HG03469 (cell line): ENCODE data around the gene AFAP1L1.
A peak's percentile ranks its signal among the peaks of the same experiment; 100 is the strongest.

Source experiments
- ATAC-seq: cut with Tn5 transposase; IDR thresholded peaks from one replicate; pipeline ENCODE4 v1.9.1; 2021; ENCODE audit warnings: mild to moderate bottlenecking, moderate library complexity, moderate number of reproducible peaks; ENCODE audit not compliant: unreplicated experiment

AFAP1L1 gene

DNA sequence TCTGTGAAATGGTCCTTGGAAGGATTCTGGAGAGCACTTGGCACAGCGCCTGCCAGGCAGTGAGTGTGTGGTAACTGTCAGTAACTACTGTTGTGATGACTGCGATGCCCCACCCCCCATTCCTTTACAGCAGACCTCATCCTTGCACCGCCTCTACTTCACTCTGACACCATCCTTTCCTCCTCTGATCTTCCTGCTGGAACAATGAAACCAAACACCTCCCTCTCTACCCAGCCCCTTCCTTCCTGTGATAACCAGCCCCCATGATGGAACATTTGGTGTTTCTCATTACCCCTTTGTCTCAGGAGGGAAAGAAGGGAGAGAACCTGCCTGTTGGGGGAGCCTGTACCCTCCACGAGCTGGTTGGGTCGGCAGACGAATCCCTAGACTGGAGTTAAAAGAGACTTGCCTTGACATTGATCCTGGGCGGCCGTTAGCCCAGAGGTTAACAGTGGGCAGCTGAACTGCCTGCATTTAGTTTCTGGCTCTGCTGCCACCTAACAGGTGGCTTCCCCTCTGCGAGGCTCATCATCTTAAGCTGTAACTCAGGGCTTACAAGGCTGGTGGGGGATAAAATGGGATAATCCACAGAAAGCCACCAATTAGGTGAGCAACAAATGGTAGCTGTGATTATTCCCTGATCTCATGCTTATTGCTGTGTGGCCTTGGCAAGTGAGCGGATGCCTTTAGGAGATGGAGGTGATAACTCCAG lies 39.4 kb downstream of the AFAP1L1 start:
- ATAC-seq: no peak

DNA sequence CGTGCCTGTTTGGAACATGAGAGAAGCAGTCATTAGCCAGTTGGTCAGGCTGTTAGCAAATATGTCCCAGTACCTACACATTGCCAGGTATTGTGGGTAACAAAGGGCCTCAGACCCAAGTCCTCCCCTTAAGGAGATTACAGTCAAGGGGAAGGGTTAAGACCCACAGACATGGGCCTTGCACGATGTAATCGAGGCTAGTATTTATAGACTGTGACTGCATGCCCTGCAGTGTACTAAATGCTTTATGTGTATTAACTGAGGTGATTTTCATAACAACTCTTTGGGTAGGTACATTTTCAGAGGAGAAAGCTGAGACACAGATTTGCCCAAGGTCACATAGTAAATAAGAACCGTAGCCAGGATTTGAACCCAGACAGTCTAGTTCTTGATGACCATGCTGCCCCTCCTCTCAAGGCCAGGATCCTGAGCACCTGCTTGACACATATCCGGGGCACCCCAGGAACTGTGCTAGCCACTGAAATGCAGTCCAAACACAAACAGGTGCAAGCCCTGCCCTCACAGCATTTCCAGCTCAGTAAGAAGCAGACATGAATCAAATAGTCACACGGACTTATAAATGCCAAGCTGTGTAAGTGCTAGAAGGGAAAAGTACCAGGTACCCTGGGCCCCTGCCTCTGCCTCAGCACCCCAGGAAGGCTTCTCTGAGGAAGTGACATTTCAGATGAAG lies 41.6 kb downstream of the AFAP1L1 start:
- ATAC-seq: no peak

DNA sequence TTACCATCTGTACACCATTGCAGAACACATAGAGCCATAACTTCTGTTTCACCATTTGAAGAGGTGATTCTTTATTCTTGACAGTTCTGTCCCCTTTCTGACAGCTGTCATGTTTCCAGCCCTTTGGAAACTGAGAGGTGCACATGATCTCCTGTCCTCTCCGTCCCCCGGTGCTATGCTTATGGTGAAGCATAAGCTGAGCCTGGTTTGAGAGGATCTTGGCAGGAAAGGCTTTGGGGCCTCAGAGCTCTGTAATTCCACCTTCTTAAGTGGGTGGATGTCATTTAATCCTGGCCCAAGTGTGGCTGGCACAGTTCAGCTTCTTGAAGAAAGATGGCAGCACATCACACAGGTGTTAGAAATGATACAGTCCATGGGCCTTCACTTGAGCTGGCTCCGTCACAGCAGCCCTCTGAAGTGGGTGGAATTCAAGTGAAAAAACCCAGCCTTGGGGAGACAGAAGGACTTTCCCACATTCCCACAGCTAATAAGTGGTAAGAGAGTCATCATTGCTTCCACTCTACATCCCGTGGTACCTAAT lies 43.0 kb downstream of the AFAP1L1 start:
- ATAC-seq: no peak

DNA sequence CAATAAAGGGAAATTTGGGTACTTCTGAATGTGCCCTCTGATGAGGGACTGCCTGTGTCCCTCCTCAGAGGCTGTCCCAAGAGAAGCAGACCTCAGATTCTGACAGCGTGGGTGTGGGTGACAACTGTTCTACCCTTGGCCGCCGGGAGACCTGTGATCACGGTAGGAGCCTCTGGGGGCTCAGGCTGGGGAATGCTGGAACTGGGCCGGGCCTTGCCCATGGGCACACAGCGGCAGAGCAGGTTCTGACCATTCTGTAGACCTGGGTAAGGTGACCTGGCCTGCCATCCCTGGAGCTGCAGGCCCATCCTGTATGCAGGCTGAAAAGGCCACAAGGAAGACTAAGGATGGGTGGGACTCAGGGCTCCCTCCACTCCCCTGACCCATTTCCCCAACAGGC lies 44.1 kb downstream of the AFAP1L1 start:
- no peak for ATAC-seq

DNA sequence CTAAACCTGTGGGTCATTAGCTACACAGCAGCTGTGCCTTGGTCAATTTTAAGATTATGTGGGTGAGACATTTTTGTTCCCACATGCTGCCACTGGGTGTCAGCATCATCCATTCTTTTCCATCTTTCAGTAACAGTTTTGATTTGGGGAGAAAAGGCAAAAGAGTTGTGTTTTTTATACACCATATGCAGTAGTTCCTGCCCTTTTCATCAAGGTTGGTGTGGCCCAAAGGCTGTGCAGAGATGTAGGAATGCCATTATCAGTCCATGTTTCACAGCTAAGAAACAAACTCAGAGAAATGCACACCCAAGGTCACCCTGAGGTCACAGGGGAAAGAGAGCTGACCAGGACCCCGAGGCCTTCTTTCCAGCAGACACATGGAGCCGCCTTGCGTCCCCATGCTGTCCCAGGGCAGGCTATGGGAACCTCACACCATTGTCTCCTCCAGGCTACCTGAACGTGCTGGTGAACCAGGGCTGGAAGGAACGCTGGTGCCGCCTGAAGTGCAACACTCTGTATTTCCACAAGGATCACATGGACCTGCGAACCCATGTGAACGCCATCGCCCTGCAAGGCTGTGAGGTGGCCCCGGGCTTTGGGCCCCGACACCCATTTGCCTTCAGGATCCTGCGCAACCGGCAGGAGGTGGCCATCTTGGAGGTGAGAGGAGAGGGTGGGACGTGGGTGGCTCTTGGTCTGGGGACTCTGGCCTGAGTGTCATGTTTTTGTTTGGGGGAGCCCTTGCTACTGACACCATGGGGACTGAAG lies 45.8 kb downstream of the AFAP1L1 start:
- ATAC-seq: peak; percentile 56

DNA sequence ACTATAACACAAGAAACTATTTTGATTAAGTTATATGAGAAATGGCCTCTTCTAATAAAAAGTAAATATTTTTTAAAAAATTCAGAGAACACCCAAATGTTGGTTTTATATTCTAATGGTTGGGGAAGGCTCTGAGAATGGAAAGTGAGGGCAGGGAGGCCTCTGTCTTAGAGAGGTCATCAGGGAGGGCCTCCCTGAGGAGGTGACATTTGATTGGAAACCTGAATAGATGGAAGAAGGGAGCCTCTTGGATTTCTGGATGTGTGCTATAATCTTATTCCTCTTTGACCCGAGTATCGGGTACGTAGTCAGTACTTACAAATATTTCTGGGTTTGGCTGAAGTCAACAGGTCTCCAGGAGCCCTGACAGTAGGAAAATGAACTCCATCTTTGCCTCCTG lies 47.5 kb downstream of the AFAP1L1 start:
- no peak for ATAC-seq

DNA sequence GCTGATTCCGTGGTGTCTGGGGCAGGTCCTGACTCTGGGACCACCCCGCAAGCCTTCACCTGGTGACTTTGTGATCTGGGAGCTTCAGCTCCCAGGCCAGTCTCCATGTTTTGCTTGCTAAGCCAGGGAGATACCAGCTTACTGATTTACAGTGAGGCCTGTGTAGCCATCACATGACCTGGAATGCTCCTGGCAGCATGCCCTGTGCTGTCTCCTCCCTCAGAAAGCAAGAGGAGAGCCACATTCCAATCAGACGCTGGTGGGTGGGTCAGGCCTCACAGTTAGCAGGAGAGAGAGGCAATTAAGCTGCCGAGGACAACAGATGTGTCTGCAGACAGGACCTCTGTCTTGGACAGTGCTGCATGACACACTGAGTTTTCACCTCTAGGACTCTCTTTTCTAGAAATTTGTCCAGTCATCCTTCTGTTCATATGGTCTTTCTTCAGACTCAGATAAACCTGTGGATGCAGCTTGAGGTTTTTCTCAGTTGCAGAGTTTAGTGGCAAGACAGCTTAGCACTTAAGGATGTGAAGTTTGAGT lies 49.2 kb downstream of the AFAP1L1 start:
- ATAC-seq: no peak

DNA sequence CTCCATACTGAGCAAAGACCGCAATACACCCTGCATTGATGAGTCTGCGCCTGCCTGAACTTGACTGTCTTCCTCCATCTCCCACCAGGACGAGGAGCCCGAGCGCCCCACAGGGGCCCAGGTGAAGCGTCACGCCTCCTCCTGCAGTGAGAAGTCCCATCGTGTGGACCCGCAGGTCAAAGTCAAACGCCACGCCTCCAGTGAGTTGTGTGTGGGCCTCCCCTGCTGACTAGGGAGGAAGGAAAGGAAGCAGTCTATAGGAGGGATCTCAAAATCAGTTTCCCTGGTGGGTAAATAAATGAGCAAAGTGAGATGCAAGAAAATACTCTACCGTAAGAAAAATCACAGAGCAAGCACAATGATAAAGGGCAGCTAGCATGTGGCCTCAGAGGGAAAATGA lies 50.9 kb downstream of the AFAP1L1 start:
- ATAC-seq: no peak

DNA sequence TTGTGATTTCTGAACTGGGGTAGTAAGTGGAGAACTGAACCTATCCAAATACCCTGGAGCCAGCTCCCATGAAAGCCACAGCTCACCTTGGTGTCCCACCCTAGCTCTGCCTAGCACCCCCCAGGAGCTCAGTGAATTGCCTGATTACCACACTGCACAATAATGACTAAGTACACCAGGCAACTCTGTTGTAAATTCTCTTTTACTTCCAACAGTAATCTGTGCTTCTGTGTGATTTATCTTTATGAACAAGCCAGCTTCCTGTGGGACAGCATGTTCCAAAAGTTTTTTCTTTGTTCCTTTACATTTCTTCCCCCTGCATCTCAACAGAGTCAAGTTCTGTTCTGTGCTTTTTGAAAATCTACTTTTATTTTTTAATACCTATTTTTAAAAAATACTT lies 51.6 kb downstream of the AFAP1L1 start:
- ATAC-seq: no peak

DNA sequence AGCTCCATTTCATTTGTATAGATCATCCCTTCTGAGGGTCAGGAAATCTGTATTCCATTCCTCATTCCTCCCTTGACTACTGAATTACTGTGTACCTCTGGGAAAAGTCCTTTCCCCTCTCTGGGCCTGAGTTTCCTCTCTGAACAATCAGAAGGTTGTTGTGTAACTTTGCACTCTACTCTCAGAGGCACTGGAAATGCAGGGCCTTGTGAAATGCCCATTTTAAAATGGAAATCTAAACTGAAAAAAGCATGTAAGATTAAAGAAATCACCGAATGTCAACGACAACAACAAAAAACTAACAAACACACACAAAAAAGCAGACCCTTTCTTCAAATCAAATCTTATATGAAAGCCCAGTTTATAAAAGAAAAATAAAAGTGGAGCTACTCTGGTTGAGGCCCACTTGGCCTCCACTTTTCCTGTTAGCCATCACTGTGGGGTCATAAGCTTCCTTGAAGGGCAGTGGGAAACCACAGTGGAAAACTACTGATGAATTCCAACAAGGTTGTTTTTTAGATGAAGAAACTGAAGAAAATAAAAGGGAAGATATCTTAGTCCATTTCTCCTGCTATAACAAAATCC lies 52.1 kb downstream of the AFAP1L1 start:
- no peak for ATAC-seq

DNA sequence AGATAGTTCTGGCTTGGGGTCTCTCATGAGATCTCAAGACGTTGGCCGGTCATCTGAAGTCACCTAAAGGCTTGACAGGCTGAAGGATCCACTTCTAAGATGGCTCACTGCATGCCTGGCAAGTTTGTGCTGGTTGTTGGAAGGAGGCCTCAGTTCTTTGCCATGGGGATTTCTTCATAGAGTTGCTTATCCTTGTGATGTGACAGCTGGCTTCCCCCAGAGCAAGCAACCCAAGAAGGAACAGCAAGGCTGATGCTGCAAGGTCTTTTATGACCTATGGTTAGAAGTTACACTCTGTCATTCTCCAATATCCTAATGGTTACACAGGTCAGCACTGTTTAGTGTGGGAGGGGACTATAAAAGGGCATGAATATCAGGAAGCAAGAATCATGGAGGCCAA lies 53.0 kb downstream of the AFAP1L1 start:
- ATAC-seq: no peak

DNA sequence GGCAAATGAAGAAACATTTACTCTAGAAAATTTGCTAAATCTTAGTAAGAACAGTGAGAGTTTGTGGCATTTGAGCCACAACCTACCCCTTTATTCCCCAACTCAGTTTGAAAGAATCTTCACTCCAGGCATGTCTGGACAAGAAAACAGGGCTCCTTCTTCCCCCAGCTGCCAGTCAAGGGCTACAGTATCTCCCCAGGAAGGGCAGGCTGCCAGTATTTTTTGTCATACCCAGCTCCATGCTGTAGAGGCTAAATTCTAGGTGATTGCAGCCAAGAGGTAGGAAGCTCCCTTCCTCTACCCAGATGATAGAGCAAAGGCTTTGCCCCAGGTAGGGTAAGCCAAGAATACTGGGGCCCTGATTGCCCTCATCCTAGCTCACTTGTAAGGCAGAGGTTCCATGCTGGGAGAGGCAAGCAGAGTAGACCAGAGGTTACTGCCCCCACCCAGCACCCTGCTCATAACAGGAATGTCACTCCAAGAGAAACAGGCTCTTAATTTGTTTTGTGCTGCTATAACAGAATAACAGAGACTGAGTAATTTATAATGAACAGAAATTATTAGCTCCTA lies 53.6 kb downstream of the AFAP1L1 start:
- ATAC-seq: no peak

DNA sequence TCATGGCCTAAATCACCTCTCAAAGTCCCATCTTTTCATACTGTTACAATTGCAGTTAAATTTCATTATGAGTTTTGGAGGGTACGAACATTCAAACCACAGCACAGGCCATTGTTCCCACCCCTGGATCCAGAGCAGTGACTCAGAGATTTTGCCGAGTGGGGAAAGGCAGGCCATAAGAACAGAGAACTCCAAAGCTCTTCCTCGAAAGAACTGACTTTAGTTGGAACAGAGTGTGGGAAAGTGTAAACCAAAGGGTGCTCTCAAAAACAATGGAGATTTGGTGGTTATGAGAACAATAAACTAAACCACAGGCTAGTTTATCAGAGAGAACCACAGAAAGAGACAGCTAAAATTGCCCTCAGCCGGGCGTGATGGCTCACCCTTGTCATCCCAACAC lies 54.2 kb downstream of the AFAP1L1 start:
- no peak for ATAC-seq

DNA sequence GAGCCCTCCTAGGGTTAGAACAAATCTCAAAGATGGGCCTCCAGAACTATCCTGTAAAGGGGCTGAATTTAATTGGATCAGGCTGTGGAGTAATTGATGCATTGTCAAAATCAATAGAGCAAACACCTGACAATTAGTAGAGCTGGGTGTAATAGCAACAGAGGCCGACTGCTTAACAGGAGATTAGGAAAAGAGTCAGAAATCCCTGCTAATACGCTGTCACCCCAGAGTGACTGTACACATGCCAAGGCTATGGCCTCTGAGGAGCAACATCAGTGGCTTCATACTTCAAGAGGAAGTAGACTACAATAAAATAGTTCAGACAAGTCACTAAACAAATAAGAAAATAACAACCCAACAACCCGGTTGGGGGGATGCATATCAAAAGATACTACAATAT lies 55.0 kb downstream of the AFAP1L1 start:
- no peak for ATAC-seq

DNA sequence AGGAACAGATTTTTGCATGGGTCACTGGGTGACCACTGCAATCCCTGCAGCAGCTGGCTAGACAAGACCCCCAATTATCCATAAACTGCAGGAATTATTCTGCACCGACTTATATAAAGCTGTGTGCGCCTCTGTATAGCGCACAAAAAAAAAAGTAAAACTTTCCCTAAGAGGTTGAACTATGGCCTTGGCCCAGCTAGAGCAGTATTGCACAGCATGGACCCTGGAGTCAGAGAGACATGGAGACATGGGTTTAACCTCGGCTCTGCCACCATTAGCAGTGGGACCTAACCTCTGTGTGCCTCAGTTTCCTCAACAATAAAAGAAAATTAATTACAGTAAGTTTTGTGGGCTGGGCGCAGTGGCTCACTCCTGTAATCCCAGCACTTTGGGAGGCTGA lies 56.5 kb downstream of the AFAP1L1 start:
- ATAC-seq: no peak

DNA sequence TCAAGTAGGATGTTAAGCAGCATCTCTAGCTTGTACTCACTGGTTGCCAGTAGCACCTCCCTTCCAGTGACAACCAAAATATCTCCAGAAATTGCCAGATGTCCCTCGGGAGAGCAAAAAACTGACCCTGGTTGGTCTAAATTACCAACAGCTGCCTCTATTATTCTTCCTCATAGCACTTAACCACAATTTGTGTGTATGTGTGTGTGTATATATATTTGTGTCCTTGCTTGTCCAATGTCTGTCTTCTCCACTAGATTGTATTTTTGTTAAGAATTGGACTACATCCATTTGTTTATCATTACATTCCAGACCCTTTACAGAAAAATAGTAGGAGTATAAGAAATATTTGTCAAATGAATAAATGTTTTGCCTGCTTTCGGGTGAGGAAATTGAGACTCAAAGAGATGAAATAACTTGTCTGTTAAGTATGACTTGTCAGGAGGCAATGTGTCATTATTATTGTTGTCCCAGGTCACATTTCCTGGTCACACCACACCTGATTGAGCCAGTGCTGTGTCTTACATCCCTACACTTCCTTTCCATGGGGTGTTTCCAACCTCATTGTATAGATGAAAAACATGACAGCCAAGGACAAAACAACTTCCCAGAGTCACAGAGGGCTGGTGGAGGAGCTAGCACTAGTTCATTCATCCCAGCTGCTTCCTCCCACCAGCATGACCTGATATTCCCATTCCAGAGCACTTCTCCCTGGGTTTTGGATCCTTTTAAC lies 62.2 kb downstream of the AFAP1L1 start:
- ATAC-seq: no peak

DNA sequence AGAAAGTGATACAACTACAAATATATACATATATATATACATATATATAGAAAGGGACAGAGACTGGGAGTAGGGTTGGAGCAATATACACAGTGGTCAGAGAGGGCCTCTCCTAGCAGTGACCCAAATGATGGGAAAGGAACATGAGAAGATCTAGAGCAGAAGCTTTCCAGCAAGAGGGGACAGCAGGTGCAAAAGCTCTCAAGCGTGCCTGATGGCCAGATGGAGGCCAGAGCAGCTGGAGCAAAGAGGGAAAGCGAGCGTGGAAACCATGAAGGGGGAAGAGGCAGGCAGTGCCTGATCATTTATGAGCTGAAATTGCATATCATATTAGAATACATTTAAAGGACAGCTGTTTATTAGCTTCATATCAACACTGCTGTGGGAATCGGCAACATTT lies 66.1 kb downstream of the AFAP1L1 start:
- ATAC-seq: no peak

DNA sequence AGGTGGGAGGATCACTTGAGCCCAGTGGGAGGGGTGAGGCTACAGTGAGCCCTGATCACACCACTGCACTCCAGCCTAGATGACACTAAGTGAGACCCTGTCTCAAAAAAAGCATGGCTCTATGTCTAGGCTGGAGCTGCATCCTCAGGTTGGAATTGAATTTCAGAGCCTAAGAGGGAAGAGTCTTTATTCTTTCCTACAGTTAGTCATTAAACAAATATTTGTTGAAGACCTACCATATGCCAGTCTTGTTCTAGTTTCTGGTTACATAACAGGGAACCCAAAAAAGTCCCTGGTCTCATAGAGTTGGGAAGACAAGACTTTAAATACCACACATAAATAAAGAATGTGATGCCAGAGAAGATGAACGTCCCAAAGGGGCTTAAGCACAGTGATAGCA lies 66.7 kb downstream of the AFAP1L1 start:
- no peak for ATAC-seq

DNA sequence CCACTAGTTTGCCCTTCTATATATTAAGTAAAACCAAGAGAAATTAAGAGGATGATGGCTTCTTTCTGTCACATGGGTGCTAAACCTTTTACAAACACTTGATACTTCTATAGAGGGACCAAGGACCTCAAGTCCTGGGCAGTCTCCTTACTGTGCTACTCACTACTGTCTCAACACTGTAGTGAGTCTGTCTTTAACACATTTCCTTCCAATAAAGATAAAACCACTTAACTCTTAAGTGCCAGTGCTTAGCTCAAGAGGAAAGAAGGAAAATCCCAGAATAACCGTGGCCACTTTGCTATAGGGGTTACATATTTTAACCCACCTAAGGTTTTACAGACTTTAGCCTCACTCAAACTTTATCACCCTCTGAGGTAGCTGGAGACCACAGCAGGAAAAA lies 69.3 kb downstream of the AFAP1L1 start:
- no peak for ATAC-seq

DNA sequence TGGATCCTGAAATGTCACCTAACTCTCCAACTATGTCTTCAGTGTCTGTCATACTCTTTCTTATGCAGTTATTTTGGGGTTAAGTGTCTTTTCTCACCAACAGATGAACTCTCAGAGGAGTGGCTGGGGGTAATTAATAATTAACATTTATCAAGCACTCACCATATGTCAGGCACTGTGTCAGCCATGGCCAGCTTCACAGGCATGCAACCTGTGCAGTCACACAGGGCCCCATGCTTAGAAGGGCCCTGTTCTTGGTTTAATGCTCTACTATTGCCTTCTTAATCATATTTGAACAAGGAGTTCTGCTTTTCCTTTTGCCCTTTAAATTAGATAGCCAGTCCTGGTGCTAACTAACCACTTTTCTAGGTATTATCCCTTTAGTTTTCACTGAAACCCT lies 70.2 kb downstream of the AFAP1L1 start:
- no peak for ATAC-seq
